Activated CD4-positive, alpha-beta T cell treated with anti-CD3 and anti-CD28 coated beads, Interleukin-2, amount 50 U/mL, for 16 hours (primary cell): ENCODE measurements around the gene IL17REL.

ENCODE experiments used
- DNase-seq: peaks from one replicate; pipeline ENCODE4 v3.0.0-alpha.2; 2020

IL17REL gene

GRCh38 chr22:50045211-50046018, 32.9 kb upstream of the IL17REL start:
- no peak for DNase-seq

GRCh38 chr22:50044485-50045118, 32.0 kb upstream of the IL17REL start:
- no peak for DNase-seq

DNA sequence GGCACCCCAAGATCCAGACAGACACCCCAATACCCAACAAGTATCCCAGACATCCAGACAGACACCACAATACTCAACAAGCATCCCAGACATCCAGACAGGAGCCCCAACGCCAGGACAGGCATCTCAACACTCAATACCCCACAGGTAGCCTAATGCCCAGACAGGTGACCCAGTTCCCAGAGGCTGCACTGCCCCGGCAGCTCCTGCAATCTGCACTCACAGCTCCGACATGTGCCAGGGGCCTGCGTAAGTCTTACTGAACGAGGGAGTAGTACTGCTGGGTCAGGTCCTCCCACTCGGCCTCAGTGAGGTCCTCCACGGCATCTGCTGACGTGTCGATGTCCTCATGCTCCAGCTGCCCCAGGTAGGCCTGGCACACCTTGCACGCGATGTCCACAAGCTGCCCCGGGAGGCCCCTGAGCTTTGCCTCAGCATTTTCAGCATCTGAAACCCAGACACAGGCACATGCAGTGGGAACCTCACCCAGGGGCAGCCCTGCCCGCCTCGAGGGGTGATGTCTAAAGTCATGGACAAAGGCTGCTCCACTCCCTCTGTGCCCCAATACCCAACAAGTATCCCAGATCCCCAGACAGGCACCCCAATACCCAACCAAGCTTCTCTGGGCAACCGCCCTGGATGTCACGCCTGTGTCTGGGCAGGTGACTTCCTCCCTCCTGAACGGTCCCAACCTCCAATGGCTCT, 28.9 kb upstream of the IL17REL start:
- no peak for DNase-seq

GRCh38 chr22:50040717-50041116, 28.2 kb upstream of the IL17REL start:
- DNase-seq, result no peak

GRCh38 chr22:50039669-50040443, 27.3 kb upstream of the IL17REL start:
- DNase-seq, result no peak

GRCh38 chr22:50035976-50036724, 23.6 kb upstream of the IL17REL start:
- no peak for DNase-seq

- no peak for DNase-seq
These were observed 22.7 kb upstream of the IL17REL start for GRCh38 chr22:50035131-50035881.

- DNase-seq, result no peak
These were observed 21.8 kb upstream of the IL17REL start for GRCh38 chr22:50034126-50035081.

DNA sequence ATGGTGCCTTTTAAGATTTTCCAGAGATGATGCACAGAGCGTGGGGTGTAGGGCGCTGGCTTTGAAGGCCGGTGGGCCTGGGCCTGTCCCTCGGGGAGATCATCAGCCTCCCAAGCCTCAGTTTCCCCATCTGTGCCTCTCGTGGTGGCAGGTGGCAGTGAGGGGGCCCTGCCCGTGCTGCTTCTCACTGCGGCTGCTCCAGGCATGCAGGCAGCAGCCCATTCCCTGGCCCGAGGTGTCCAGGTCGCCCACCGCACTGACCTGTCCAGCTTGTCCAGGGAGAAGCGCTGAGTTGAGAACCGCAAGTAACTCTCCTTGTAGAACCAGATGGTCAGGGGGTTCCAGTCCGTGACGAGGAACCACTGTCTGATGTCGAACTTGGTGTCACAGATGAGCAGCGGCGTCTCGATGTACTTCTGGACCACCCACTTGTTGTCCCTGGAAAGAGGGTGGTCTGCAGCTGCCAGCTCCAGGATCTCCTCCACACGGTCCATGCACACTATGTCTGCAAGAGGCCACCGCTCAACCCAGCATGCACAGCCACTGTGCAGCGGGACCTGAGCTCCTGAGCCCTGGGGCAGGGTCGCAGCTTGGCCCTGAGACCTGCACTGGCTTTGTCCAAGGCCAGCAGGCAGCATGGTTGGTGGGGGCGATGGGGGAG, 20.5 kb upstream of the IL17REL start:
- DNase-seq, result no peak

DNA sequence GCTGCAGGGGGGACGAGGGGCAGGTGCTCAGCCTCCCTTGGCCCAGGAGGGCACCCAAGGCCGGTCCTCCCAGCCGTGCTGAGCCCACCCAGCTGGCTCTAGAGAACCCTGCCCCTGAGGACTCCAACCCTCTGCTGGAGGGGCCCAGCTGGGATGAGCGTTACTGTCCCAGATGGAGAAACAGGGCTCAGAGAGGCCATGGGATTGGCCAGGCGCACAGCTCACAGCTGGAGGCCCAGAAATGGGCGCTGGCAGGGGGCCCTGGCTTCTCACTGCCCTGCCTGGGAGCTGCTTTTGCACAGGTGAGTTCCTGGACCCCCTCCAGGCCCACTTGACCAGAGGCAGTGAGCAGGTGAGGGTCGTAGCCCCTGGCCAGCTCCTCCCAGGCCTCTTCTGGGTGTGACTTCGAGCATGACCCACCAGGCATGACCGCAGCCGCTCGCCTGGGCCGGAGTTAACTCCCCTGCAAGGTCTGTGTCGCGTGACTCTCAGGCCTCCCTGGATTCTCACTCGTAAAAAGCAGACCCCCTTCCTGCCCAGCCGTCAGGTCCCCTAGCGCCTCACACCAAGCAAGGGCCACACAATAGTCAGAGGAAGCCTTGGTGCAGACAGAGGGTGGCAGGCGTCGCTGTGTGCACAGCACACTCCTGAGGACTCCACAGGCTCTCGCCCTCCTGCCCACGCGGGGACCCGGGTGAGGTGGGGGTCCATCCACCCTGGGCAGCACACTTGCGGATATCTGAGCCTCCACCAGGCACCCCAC, 19.7 kb upstream of the IL17REL start:
- DNase-seq, result no peak

GRCh38 chr22:50031189-50032091, 18.9 kb upstream of the IL17REL start:
- DNase-seq, result no peak

DNA sequence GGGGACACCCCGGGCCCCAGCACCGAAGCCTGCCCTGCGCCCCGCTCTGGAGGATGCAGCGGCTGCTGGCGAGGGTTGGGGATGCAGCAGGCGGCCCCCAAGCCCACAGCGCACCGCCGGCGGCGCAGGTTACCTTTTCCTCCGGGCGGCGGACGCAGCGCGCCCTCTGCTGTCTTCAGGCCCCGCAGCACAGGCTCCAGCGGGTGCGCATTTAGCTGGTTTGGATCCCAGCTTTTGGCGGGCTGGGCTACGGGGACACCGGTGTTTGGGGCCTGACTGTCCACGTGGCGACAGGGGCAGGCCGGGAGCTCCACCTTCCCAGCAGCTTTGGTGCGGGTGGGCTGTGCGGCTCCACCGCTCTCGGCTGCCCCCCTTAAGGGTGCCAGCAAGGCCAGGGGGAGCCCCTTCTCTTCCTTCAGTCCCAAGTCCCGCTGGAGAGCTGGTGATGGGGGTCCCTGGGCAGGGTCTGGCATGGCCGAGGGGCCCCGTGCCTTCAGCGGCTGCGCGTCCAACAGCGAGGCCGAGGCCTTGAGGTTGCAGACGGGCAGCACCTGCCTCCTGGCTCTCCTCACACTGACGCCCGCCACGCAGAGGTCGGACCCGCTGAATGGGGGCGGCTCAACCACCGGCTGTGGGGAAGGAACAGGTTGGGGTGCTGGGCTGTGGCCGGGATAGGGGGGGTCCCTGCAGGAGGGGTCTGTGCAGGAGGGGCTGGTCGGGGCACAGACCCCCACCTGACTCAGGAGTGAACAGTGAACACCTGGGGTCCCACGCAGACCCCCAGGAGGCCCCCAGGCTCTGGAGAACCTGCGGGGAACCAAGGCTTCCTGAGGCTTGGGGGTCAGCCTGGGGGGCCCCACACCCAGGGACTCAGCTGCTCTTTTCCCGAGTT, 18.0 kb upstream of the IL17REL start:
- DNase-seq, result peak; percentile 92

DNA sequence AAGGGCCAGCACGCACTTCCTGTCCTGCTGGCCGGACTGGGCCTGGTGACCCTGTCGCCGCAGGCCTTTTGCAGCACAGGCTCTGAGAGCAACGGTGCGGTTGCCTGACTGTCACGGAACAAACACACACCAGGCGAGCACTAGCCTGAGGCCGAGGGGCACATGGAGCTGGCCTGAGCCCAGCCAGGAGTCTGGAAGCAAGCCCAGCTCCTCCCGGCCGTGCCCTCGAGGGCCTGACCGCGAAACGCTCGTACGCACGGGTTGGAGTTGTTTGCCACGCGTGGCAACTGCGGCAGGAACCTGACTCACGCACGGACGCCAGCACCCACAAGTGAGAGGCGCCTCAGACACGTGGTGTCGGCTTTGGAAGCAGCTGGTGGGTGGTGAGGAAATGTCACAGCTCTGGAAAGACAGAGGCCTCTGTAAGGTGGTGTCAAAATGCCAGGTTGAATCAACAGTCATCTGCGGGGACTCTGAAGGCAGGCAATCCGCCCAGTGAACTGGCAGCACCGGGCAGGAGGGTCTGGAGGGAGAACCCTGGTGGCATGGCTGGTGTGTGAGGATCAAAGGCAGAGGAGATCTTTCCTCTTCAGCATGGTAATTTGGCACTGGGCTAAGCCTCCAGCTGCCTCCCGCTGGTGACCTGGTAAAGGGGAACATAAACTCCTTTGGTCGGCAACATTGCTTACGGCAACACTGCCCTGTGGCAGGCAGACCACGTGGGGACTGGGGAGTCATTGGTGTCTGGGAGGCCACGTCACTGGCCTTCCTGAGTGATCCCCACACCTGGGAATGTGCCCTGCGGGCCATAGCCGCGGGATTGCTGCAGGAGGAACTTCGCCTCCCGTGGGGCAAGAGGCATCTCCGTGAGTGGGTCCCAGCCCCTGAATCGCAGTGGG, 15.3 kb upstream of the IL17REL start:
- peak; percentile 48 for DNase-seq

DNA sequence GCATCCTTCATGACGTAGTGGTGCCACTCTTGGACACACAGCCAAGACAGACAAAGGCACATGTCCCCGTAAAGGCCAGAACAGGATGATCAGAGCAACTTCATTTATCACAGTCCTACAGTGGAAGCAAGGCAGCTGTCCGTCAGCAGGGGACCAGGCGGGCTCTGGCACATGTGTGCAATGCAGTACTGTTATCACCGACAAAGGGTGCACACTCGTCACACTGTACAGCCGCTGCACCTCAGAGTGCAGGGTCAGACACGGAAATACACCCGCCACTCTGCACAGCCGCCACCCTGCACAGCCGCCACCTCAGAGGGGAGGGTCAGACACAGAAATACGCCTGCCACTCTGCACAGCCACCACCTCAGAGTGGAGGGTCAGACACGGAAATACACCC, 13.4 kb upstream of the IL17REL start:
- no peak for DNase-seq

DNA sequence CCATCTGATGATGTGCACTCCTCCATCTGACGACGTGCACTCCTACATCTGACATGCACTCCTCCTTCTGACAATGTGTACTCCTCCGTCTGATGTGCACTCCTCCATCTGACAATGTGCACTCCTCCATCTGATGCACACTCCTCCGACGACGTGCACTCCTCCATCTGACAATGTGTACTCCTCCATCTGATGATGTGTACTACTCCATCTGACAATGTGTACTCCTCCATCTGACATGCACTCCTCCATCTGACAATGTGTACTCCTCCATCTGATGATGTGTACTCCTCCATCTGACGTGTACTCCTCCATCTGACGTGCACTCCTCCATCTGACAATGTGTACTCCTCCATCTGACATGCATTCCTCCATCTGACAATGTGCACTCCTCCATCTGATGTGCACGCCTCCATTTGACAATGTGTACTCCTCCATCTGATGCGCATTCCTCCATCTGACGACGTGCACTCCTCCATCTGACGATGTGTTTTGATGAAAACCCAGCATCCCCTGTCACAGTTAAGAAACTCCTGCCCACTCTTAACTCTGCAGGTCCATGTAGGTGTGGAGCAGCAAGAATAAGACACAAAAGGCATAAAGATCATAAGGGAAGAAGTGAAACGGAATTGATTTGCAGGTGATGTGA, 9.7 kb upstream of the IL17REL start:
- no peak for DNase-seq
